Ramos (cell line): Measurements from ENCODE around the gene EIF1AD.
"Not testable (repeated sequence)": the region's sequence is repeated elsewhere in the genome, so short reads cannot be mapped to it uniquely, and the experiment has no call there.

Experiments
- in situ Hi-C: fragments of 300-500 bp; cut with MboI; formaldehyde crosslinking; loops from one replicate; pipeline ENCODE4 v1.14.3; 2022; ENCODE audit warnings: low sequenced_read_pairs; ENCODE audit not compliant: unreplicated experiment

EIF1AD gene

DNA sequence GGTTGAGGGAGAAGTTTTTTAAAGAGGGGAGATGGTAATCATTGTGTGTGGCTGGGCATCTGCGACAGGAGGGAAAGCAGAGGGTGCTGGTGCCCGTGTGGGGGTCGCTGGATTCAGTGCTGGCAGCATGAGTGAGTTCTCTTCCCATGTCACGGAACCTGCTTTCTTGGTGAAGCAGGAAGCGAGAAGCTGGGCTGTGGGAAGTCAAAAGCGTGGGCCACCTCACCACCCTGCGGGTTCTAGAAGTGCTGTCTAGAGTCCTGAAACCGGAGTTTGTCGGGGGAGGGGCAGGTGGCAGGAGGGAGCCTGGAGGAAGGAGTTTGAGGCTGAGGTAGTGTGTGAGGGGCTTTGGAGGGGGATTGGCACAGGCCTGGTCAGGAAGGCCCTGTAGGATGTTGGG lies 26.2 kb downstream of the EIF1AD start:
- in situ Hi-C loops, result no loop called here

DNA sequence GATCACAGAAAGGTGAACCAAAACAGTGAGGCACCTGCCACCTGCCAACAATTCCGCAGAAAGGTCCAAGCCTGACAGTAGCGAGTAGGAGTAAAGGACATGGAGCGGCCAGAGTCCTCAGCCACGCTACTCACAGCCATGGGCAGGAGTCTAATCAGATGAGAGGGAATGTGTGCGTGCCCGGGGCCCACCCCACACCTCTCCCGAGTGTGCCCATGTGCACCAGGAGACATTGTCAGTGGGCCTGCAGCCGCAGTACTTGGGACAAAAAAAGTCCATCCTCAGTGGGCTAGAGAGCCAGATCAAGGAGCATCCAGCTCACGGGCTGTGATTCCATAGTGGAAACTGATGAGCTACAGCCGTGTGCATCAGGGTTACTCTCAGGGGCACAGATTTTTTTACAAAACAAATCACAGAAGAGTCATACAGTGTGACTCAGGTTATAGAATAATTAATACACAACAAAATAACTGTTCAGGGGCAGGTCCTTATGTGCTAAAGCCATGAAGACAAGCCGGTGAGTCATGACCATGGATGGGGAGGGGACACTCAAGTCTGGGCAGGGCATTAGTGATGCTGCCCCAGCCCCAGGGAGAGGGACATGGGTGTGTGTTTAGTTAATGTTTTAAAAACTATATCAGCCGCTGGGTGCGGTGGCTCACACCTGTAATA lies 28.4 kb downstream of the EIF1AD start:
- in situ Hi-C loops, result no loop called here

DNA sequence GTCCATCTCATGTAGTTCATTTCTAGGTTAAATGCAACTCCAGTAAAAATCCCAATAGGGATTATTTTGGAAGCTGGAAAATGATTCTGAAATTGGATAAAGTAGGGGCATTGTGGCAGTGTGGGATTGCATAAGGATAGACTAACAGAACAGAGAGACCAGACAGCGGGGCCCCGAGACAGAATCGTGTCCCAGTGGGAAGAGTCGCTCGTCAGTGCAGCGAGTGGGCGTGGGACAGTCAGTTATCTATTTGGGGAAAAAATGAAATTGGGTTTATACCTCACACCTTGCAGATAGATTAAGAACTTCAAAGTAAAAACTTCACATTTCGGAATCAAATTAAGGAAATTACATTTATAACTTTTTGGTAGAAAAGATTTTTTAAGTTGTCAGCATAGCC lies 29.8 kb downstream of the EIF1AD start:
- in situ Hi-C loops, result no loop called here

DNA sequence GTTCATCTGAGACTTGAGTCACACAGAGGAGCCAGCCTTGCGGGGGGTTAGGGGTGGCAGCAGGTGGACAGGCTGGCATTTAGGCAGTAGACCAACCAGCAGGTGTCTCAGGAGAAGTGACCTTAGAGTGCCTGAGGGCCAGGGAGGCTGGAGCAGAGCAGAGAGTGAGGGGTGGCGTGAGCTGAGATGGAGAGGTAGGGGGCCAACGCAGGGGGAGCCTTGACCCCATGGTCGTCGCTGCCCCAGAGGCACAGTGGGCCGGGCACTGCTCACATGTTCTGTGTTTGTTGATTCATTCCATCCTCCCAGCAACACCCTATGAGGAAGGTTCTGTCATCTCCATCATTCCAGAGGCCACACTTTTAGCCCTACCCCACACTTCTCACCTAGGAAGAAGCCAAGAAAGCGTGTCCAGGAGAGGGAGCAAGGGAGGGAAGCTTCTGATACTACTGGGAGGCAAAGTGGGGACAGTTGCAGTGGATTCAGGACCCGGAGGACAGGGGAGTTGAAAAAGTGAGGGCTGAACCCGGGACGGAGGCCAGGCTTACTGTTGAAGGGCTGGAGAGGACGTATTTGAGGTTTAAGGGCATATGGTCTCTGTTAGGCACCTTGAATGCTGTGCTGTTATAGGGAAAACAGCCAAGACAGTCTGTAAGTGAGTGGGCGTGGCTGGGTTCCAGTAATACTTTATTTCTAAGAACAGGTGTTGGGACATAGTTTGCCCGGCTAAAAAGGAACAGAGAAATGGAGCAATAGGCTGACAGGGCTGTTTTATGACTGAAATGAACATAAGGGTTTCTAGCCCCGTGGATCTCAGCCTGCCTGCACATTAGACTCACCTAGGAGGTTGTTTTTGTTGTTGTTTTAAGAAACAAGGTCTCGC lies 33.1 kb downstream of the EIF1AD start:
- in situ Hi-C loops, result no loop called here

DNA sequence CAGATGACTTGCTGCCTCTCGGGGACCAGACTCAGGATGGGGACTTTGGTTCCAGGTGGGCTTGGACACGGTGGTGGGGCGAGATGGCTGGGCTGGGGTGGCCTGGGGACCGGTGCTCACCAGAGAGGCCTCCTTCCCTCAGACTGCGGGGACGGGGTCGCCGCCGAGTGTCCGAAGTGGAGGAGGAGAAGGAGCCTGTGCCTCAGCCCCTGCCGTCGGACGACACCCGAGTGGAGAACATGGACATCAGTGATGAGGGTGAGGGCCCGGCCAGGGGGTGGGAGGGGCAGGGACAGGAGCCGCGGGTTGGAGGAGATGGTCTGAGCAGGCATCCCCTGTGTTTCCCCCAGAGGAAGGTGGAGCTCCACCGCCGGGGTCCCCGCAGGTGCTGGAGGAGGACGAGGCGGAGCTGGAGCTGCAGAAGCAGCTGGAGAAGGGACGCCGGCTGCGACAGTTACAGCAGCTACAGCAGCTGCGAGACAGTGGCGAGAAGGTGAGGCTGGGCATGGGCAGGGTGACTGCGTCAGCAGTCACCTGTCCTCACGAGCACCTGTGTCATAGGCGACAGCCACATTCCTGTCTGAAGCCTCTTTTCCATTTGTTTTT lies 34.5 kb downstream of the EIF1AD start:
- in situ Hi-C loops, result no loop called here

DNA sequence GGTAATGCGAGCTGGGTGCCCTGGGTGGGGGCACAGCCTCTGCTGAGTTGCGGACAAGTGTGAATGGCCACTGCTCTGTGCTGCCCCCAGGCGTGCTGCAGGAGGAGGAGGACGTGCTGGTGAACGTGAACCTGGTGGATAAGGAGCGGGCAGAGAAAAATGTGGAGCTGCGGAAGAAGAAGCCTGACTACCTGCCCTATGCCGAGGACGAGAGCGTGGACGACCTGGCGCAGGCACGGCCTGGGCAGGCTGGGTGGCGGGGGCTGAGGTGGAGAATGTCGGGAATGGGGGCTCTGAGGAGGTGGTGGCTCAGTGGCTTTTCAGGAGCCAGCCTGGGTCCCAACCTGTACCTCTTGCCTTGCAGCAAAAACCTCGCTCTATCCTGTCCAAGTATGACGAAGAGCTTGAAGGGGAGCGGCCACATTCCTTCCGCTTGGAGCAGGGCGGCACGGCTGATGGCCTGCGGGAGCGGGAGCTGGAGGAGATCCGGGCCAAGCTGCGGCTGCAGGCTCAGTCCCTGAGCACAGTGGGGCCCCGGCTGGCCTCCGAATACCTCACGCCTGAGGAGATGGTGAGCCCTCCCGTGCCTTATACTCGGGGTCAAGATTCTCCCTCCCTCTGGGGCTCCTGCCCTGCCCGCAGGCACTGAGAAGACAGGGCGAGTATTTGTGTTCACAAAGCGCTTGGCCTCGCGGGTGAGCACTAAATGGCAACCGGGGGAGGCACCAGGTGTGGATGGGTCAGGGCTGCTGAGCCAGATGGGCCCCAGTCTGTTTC lies 35.8 kb downstream of the EIF1AD start:
- in situ Hi-C loops, result no loop called here

DNA sequence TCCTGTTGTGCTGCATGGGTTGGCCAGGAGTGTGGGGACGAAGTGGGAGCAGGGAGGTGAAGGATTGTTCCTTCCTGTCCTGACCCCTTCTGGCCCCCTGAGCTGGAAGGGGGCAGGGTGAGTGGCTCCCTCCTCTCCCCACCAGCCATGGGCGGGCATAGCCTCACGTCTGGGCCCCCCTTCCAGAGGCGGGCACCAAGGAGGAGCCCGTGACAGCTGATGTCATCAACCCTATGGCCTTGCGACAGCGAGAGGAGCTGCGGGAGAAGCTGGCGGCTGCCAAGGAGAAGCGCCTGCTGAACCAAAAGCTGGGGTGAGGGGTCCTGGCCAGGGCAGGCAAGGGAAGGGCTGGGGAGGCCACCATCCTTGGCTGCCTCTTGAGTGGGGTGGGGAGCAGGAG lies 37.1 kb downstream of the EIF1AD start:
- in situ Hi-C loops, result no loop called here

DNA sequence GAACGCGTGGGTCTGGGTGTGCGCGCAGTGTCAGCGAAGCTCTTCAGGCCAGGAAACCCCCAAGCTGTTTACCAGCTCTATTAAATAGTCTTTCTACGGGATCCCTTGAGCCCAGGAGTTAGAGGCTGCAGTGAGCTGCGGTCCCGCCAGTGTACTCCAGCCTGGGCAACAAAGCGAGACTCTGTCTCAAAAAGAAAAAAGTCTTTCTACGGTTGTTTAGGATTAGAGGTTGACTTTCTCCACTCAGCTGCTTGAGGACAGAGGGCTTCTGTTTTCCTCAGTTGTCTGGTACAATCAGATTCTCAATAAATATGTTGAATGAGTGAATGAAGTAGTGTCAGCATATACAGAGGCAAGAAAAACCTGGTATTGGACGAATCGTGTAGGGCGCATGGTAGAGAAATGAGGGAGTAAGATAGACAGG lies 39.8 kb downstream of the EIF1AD start:
- in situ Hi-C loops, result no loop called here

DNA sequence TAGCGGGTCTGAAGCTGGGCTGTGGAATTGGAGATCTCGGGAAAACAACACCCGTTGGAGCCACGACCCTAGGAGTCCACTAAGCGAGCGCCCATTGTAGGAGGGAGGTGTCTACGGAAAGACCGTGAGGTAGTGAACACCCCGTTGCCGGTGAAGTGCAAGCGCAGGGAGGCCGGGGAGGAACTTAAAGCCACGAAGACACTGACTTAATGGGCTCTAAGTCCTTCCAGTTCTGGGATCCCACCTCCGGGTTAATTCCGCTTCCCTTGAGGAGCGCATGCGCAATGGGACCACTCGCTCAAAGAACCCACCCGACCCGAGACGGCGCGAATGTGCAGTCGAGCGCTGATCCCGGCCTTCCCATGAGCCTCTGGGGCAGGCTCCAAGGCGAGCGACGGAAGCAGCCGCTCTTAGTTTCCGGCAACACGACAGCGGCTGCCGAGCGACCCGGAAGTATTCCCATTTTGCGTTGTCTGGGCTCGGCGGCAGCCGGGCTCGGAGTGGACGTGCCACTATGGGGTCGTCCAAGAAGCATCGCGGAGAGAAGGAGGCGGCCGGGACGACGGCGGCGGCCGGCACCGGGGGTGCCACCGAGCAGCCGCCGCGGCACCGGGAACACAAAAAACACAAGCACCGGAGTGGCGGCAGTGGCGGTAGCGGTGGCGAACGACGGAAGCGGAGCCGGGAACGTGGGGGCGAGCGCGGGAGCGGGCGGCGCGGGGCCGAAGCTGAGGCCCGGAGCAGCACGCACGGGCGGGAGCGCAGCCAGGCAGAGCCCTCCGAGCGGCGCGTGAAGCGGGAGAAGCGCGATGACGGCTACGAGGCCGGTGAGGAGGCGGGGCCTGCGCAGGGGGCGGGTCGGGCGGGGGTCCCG lies 40.5 kb downstream of the EIF1AD start, which contains the start of gene SART1:
Gene SART1, plus strand, starts transcription at position 468 of the 874 bp plus-strand sequence. Its CDS starts 47 bp downstream, at position 515.
- in situ Hi-C loops, result no loop called here

DNA sequence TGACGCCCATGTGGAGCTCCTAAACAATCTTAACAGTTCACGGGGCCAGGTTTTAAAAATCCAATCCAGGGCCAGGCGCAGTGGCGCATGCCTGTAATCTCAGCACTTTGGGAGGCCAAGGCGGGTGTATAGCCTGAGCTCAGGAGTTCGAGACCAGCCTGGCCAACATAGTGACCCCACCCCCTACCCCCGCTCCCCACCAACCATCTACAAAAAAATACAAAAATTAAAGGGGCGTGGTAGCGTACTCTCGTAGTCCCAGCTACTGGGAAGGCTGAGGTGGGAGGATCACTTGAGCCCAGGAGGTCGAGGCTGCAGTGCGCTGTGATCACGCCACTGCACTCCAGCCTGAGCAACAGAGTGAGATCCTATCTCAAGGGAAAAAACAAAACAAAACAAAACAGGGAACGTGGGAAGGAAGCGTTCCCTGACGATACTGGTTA lies 41.1 kb downstream of the EIF1AD start:
- in situ Hi-C loops, result no loop called here

DNA sequence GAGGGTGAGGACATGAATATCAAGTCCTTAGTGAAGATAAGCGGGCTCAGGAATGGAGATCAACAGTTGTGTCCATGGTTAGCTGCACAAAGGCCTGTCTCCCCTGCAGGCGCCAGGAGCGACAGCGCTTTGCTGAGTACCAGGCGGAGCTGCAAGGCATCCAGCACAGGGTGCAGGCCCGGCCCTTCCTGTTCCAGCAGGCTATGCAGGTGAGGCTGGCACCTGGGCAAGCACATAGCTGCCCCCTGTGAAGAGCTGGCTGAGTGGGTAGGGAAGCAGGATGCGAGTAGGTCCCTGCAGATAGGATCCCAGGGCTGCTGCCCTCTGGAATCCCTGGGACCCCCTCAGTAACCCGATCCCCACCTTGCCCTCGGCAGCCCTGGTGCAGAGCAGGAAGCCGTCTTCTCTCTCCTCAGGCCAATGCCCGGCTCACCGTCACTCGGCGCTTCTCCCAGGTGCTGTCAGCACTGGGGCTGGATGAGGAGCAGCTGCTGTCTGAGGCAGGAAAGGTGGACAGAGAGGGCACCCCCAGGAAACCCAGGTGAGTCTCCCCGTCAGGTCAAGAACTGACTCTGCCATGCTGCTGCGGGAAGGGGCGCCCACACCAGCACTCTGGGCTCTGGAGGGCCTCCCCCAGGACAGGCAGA lies 43.1 kb downstream of the EIF1AD start:
- in situ Hi-C loops, result no loop called here

DNA sequence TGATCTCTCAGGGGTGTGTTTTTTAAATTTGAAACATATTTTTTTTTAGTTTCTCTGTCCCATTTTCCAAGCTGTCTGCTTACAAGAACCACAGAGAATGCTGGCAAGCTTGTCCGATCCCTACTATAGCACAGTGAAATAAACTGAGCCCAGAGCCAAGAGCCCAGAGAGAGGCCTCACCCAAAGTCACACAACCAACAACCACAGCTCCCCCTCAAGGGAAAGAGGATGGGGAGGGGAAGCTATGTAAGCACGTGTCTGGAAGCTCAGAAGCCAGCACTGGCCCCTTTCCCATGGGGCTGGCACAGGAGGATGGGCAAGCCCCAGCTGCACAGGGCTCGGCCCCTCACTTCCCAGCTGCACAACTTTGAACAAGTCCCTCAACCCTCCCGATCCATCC lies 43.7 kb downstream of the EIF1AD start:
- in situ Hi-C loops, result no loop called here

DNA sequence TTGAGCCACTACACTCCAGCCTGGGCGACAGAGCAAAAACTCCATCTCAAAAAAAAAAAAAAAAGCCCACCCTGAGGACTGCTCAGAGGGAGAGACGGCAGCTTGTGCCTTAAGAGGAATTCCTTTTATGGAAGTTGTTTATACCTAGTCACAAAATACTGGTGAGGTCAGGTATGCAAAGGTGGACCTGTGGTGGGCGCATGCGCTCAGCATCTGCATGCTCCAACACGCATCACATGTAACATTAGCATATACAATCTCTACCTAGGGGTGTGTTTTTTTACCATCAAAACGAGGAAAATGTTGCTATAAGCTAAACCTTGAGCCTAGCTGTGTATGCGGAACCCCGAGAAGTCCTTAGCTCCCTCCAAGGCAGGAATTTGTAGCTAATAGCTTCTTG lies 47.2 kb downstream of the EIF1AD start:
- in situ Hi-C loops, result no loop called here

DNA sequence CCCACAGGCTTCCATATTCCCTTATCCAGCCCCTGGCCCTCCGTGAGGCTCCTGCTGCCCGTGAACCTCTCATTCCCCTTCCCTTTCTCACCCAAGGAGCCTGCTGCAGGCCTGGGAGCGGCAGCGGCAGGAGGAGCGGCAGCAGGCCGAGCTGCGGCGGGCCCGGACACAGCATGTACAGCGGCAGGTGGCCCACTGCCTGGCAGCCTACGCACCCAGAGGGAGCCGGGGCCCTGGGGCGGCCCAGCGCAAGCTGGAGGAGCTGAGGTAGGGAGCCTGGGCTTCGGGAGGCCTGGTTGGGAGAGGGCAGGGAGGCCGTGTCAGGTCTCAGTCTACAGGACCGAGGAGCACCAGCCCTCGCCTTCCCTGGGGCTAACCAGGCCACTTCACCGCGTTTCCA lies 48.5 kb downstream of the EIF1AD start:
- in situ Hi-C loops, result no loop called here

DNA sequence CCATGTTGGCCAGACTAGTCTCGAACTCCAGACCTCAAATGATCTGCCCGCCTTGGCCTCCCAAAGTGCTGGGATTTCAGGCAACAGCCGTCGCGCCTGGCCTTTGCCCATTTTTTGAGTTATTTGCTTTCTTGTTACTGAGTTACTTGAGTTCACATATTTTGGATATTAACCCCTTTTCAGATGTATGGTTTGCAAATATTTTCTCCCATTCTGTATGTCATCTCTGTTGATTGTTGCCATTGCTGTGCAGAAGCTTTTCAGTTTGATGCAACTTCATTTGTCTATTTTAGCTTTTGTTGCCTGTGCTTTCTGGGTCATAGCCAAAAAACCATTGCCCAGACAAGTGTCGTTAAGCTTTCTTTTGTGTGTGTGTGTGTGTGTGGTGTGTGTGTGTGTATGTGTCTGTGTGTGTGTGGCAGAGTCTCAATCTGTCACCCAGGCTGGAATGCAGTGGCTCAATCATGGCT lies 49.9 kb downstream of the EIF1AD start:
- in situ Hi-C loops, result no loop called here

DNA sequence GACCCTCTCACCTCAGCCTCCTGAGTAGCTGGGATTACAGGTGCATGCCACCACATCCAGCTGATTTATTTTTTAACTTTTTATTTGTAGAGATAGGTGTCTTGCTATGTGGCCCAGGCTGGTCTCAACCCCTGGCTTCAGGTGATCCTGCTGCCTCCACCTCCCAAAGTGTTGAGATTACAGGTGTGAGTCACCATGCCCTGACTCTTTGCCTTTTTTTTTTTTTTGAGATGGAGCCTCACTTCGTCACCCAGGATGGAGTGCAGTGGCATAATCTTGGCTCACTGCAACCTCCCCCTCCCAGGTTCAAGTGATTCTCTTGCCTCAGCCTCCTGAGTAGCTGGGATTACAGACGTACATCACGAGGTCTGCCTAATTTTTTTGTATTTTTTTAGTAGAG lies 50.3 kb downstream of the EIF1AD start:
- in situ Hi-C loops, result not testable (repeated sequence)

DNA sequence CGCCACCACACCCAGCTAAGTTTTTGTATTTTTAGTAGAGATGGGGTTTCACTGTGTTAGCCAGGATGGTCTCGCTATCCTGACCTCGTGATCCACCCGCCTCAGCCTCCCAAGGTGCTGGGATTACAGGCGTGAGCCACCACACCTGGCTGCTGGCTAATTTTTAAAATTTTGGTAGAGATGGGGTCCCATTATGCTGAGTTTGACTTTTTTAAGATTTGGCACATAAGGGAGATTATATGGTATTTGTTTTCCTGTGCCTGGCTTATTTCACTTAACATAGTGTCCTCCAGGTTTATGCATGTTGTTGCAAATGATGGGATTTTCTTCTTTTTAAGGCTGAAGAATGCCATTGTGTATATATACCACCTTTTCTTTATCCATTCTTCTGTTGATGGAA lies 51.2 kb downstream of the EIF1AD start:
- in situ Hi-C loops, result not testable (repeated sequence)

DNA sequence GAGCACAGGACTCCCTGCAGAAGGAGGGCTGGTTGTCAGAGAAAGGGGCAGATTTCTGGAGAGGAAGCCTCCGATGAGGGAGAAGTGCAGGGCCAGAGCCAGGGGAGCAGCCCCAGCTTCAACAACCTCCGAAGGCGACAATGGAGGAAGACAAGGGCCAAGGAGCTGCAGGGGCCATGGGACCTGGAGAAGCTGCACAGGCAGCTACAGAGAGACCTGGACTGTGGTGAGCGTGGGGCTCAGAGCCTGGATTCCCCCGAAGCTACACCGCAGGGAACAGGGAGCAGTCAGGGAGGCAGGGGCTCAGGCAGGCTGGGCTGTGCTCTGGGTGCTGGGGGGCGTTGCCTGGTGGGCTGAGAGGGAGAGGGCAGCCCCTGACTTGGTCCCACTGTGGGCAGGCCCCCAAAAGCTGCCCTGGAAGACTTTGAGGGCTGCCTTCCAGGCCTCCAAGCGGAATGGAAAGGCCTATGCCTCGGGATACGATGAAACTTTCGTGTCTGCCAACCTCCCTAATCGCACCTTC lies 54.3 kb downstream of the EIF1AD start:
- in situ Hi-C loops, result no loop called here

DNA sequence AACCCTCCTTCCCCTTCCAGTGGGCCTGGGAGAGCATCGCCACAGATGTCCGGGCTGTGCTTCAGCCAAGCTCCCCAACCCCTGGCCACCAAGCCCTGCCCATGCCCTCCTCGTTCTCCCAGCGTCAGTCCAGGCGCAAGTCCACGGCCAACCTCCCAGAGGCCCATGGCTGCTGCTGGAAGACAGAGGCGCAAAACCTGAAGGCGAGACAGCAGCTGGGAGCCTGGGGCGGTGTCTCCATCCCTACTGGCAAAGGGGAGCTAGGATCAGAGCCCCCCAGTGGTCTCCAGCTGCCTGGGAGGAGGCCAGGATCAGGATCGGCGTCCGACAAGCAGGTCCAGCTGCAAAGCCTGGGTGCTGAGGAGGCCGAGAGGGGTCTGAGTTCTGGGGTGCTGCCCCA lies 54.8 kb downstream of the EIF1AD start:
- in situ Hi-C loops, result no loop called here
